GM13976 (cell line): ENCODE results near the gene STRADB.

Experiments
- DNase-seq: peaks from one replicate; pipeline ENCODE4 v3.0.0; 2012; ENCODE audit warnings: low spot score
- CTCF ChIP-seq: IDR thresholded peaks from 2 replicates; pipeline ENCODE4 v1.5.1; 2012; ENCODE audit warnings: borderline replicate concordance, mild to moderate bottlenecking; ENCODE audit not compliant: insufficient read depth; ENCODE audit errors: extremely low read depth, missing control alignments, control extremely low read depth
- in situ Hi-C: fragments of 300-500 bp; cut with MboI; formaldehyde crosslinking; loops from one replicate; pipeline ENCODE4 v1.12.0; 2022; ENCODE audit warnings: low sequenced_read_pairs, mixed read lengths, inconsistent platforms; ENCODE audit not compliant: unreplicated experiment

STRADB gene

GRCh38 chr2:201523506-201523905 lies 72.0 kb downstream of the STRADB start:
- no peak for DNase-seq
- no peak for TF ChIP-seq CTCF
- in situ Hi-C loops: no loop called here
